Neural crest cell (in vitro differentiated cells): ENCODE data around the gene NKX6-2. TPM values are rescaled to one million over a fixed set of nuclear protein-coding genes. Genes with fewer than 3 reads are reported as not detected.

ENCODE experiments used
- DNase-seq: peaks from one replicate; pipeline ENCODE4 v3.0.0; 2021; ENCODE audit warnings: low read depth, mixed read lengths, low spot score
- H3K27ac Mint-ChIP-seq: one replicate; pipeline ENCODE4 v1.8.0; 2021; ENCODE audit warnings: mild to moderate bottlenecking, mixed read lengths; ENCODE audit not compliant: unreplicated experiment
- H3K27me3 Mint-ChIP-seq: 2 replicates; pipeline ENCODE4 v1.8.0; 2021; ENCODE audit warnings: low read depth, mild to moderate bottlenecking, mixed read lengths
- H3K36me3 Mint-ChIP-seq: 2 replicates; pipeline ENCODE4 v1.8.0; 2021; ENCODE audit warnings: low read depth, mild to moderate bottlenecking, mixed read lengths
- H3K4me1 Mint-ChIP-seq: 2 replicates; pipeline ENCODE4 v1.8.0; 2021; ENCODE audit warnings: mixed read lengths
- H3K4me3 Mint-ChIP-seq: one replicate; pipeline ENCODE4 v1.8.0; 2021; ENCODE audit warnings: mild to moderate bottlenecking, mixed read lengths
- H3K9me3 Mint-ChIP-seq: 2 replicates; pipeline ENCODE4 v1.8.0; 2021; ENCODE audit warnings: mixed read lengths
- total RNA-seq: library from RNA; stranded (reverse); gene quantifications from 2 replicates; pipeline ENCODE4 v1.2.1, GENCODE V29; 2021
- TF ChIP-seq, protein P1 (sequence below): fragments of 200-600 bp; sonication (generic); conservative IDR thresholded peaks from 2 replicates; pipeline ENCODE4 v1.5.0; 2021; ENCODE audit warnings: antibody characterized with exemption, mild to moderate bottlenecking

Gene NKX6-2
- total RNA-seq, 1 donor from 2014 or later, result not detected

DNA sequence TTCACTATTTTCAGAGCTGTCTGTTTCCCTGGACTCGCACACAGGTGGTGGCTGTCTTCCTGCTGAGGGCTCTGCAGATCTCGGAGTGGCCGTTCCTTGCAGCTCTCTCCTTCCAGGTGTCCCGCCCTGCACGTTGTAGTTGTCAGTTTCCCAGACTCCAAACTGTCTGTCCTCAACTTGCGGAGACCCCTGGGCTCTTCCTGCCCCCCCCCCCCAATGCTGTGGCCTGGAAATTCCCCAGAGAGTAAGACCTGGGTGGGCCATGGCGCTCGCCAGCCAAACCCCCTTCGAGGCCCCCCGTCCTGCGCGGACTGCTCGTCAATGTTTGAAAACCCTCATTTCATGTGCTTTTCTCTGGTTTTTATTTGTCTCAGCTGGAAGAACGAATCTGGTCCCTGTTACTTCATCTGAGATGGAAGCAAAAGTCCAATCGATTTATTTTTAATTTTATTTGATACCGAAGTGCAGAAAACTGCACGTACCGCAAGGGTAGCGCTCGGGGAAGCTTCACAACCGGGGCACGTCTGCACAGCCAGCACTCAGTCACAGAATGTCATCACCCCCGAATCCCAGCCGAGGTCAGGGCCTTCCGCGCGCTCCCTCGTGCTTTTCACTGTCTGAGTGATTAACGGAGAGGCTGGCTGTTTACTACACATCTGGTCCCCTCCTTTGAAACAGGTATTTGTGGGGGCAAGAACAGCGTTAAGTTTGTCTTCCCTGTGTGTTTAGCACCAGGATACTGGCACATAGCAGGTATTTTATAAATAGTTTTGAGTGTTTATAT lies 46.4 kb upstream of the NKX6-2 start:
- peaks cover 3% of the 10 kb centered on the region for H3K36me3 Mint-ChIP-seq
- no peak overlapping the region for H3K4me3 Mint-ChIP-seq
- peaks cover 65% of the 10 kb centered on the region for H3K27me3 Mint-ChIP-seq
- no peak for DNase-seq
- no peak overlapping the region for H3K27ac Mint-ChIP-seq
- no peaks in the 10 kb centered on the region for H3K4me1 Mint-ChIP-seq
- no peaks in the 10 kb centered on the region for H3K9me3 Mint-ChIP-seq
- TF ChIP-seq, protein P1, sequence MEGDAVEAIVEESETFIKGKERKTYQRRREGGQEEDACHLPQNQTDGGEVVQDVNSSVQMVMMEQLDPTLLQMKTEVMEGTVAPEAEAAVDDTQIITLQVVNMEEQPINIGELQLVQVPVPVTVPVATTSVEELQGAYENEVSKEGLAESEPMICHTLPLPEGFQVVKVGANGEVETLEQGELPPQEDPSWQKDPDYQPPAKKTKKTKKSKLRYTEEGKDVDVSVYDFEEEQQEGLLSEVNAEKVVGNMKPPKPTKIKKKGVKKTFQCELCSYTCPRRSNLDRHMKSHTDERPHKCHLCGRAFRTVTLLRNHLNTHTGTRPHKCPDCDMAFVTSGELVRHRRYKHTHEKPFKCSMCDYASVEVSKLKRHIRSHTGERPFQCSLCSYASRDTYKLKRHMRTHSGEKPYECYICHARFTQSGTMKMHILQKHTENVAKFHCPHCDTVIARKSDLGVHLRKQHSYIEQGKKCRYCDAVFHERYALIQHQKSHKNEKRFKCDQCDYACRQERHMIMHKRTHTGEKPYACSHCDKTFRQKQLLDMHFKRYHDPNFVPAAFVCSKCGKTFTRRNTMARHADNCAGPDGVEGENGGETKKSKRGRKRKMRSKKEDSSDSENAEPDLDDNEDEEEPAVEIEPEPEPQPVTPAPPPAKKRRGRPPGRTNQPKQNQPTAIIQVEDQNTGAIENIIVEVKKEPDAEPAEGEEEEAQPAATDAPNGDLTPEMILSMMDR, result no peak

DNA sequence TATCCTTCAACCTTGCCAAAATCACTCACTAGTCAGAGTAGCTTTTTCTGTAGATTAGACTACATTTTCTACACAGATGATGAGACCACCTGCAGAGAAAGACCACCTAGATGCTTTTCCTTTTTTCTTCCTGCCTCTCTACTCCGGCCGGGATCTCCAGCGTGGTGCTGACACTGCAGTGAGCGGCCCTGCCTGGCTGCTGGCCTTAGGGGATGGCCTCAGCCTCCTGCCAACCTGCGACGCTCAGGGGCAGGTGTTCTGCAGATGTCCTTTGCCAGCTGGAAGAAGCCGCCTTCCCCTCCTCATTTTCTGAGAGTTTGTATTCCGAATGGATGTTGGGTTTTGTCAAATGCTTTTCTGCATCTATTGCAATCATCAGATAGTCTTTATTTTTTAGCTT lies 43.5 kb upstream of the NKX6-2 start:
- no peak overlapping the region for H3K4me3 Mint-ChIP-seq
- peaks cover 59% of the 10 kb centered on the region for H3K27me3 Mint-ChIP-seq
- no peaks in the 10 kb centered on the region for H3K4me1 Mint-ChIP-seq
- DNase-seq, result no peak
- TF ChIP-seq, protein P1, result no peak
- H3K9me3 Mint-ChIP-seq, result no peaks in the 10 kb centered on the region
- peaks cover 3% of the 10 kb centered on the region for H3K36me3 Mint-ChIP-seq
- no peak overlapping the region for H3K27ac Mint-ChIP-seq

- Mint-ChIP-seq H3K27me3 (peaks cover 56% of the 10 kb centered on the region), H3K27ac (no peak overlapping the region), H3K4me3 (no peak overlapping the region), H3K36me3 (peaks cover 3% of the 10 kb centered on the region), H3K4me1 (no peaks in the 10 kb centered on the region), H3K9me3 (no peaks in the 10 kb centered on the region)
- TF ChIP-seq, protein P1, result no peak
- no peak for DNase-seq
These were observed 42.7 kb upstream of the NKX6-2 start for GRCh38 chr10:132828681-132829080.

GRCh38 chr10:132827861-132828539 lies 42.1 kb upstream of the NKX6-2 start:
- no peak overlapping the region for H3K4me3 Mint-ChIP-seq
- H3K9me3 Mint-ChIP-seq, result no peaks in the 10 kb centered on the region
- no peaks in the 10 kb centered on the region for H3K4me1 Mint-ChIP-seq
- H3K27ac Mint-ChIP-seq, result no peak overlapping the region
- no peak for DNase-seq
- TF ChIP-seq, protein P1, result no peak
- H3K27me3 Mint-ChIP-seq, result peaks cover 55% of the 10 kb centered on the region
- H3K36me3 Mint-ChIP-seq, result peaks cover 3% of the 10 kb centered on the region

GRCh38 chr10:132827423-132827789 lies 41.5 kb upstream of the NKX6-2 start:
- H3K27ac Mint-ChIP-seq, result no peak overlapping the region
- H3K4me1 Mint-ChIP-seq, result no peaks in the 10 kb centered on the region
- TF ChIP-seq, protein P1, result no peak
- peaks cover 3% of the 10 kb centered on the region for H3K36me3 Mint-ChIP-seq
- peaks cover 50% of the 10 kb centered on the region for H3K27me3 Mint-ChIP-seq
- no peak for DNase-seq
- no peaks in the 10 kb centered on the region for H3K9me3 Mint-ChIP-seq
- H3K4me3 Mint-ChIP-seq, result no peak overlapping the region
